K562 (cell line): ENCODE data around the gene ZBTB38. TPM values are rescaled to one million over a fixed set of nuclear protein-coding genes. Genes with fewer than 3 reads are reported as not detected.

ENCODE experiments used
- BACH1 ChIP-seq: fragments of 200-800 bp; sonication (Bioruptor generic); IDR thresholded peaks from 2 replicates; pipeline ENCODE4 v1.6.1; 2016; ENCODE audit warnings: missing genetic modification characterization, missing compliant biosample characterization
- EGR1 ChIP-seq: fragments of 450-650 bp; conservative IDR thresholded peaks from 2 replicates; pipeline ENCODE4 v1.6.1; 2017; ENCODE audit warnings: mild to moderate bottlenecking
- EHMT2 ChIP-seq: fragments of 450-650 bp; IDR thresholded peaks from 2 replicates; pipeline ENCODE4 v1.6.1; 2018; ENCODE audit warnings: antibody characterized with exemption
- ELF1 ChIP-seq: fragments of 200-800 bp; sonication (Bioruptor generic); IDR thresholded peaks from 2 replicates; pipeline ENCODE4 v1.6.1; 2016; ENCODE audit warnings: missing genetic modification characterization, missing compliant biosample characterization
- EP400 ChIP-seq: fragments of 450-650 bp; IDR thresholded peaks from 2 replicates; pipeline ENCODE4 v1.6.1; 2017; ENCODE audit warnings: antibody characterized with exemption, mild to moderate bottlenecking, moderate library complexity
- FOSL1 ChIP-seq: fragments of 200-800 bp; sonication (Bioruptor generic); conservative IDR thresholded peaks from 2 replicates; pipeline ENCODE4 v1.6.1; 2016; ENCODE audit warnings: missing genetic modification characterization, missing compliant biosample characterization
- GATAD2A ChIP-seq: fragments of 450-650 bp; IDR thresholded peaks from 2 replicates; pipeline ENCODE4 v1.6.1; 2017
- HIVEP1 ChIP-seq: fragments of 250-450 bp; sonication (Bioruptor Pico); IDR thresholded peaks from 2 replicates; pipeline ENCODE4 v1.4.0; 2020; ENCODE audit warnings: mild to moderate bottlenecking
- KLF1 ChIP-seq: fragments of 450-650 bp; IDR thresholded peaks from 2 replicates; pipeline ENCODE4 v1.6.1; 2016; ENCODE audit warnings: missing genetic modification characterization, missing compliant biosample characterization
- MCM5 ChIP-seq: fragments of 450-650 bp; IDR thresholded peaks from 2 replicates; pipeline ENCODE4 v1.6.1; 2016; ENCODE audit warnings: low read depth
- MNT ChIP-seq, 2 experiments: fragments of 450-650 bp; conservative IDR thresholded peaks; 2 replicates each; pipeline ENCODE4 v1.6.1; 2017; ENCODE audit warnings: mild to moderate bottlenecking in 2 of 2, moderate library complexity in 2 of 2
- NELFE ChIP-seq: IDR thresholded peaks from 2 replicates; pipeline ENCODE4 v1.6.1; 2011; ENCODE audit warnings: mild to moderate bottlenecking; ENCODE audit not compliant: insufficient read depth, insufficient read length
- POLR2A ChIP-seq: fragments of 450-650 bp; conservative IDR thresholded peaks from 2 replicates; pipeline ENCODE4 v1.6.1; 2016
- RFX1 ChIP-seq: fragments of 450-650 bp; IDR thresholded peaks from 2 replicates; pipeline ENCODE4 v1.6.1; 2016; ENCODE audit warnings: mild to moderate bottlenecking, moderate library complexity
- RNF2 ChIP-seq: sonication (generic); IDR thresholded peaks from 2 replicates; pipeline ENCODE4 v1.6.1; 2016
- SMAD1 ChIP-seq: fragments of 150-350 bp; IDR thresholded peaks from 2 replicates; pipeline ENCODE4 v1.6.1; 2014; ENCODE audit warnings: low read length, low read depth; ENCODE audit not compliant: partially characterized antibody
- TCF3 ChIP-seq: sonication (generic); formaldehyde crosslinking; IDR thresholded peaks from 2 replicates; pipeline ENCODE4 v1.4.0; 2020; ENCODE audit warnings: mild to moderate bottlenecking, missing genetic modification reagents
- TRIM24 ChIP-seq, 2 experiments: fragments of 450-650 bp; IDR thresholded peaks; 2 replicates each; pipeline ENCODE4 v1.6.1; 2016
- ZBTB5 ChIP-seq: fragments of 450-650 bp; IDR thresholded peaks from 2 replicates; pipeline ENCODE4 v1.6.1; 2017; ENCODE audit warnings: antibody characterized with exemption
- ZNF395 ChIP-seq: fragments of 200-800 bp; sonication (Bioruptor generic); IDR thresholded peaks from 2 replicates; pipeline ENCODE4 v1.6.1; 2017; ENCODE audit warnings: missing genetic modification characterization, missing compliant biosample characterization
- ZNF75A ChIP-seq: fragments of 450-650 bp; formaldehyde crosslinking; IDR thresholded peaks from 2 replicates; pipeline ENCODE4 v1.4.0; 2020; ENCODE audit warnings: mild to moderate bottlenecking
- polyA plus RNA-seq, 8 experiments: library from polyadenylated mRNA; depleted of rRNA in 4 of 8; stranded (reverse) in 5 of 8; unstranded in 3 of 8; fragments of >200 nt; fragmentation: Nextera tagmentation in 2 of 8; fragmentation: Illumina TruSeq in 1 of 8; extraction: Ambion mirVana in 2 of 8; extraction: Trizol in 1 of 8; gene quantifications; 2 replicates each; pipeline versions ENCODE4 v1.2.1 to v1.2.3, GENCODE V29; 2011 to 2014; ENCODE audit warnings: inconsistent platforms in 1 of 8, missing spikeins in 1 of 8
- total RNA-seq, 7 experiments: library from RNA; depleted of rRNA in 6 of 7; stranded (reverse); fragments of >200 nt in 6 of 7; fragmentation: Illumina TruSeq in 2 of 7; extraction: Trizol in 2 of 7; gene quantifications; 2 replicates each; pipeline versions ENCODE4 v1.2.1 to v1.2.3, GENCODE V29; 2011 to 2021; ENCODE audit warnings: low replicate concordance in 1 of 7
- TF ChIP-seq, protein P1 (sequence below): sonication (generic); formaldehyde crosslinking; IDR thresholded peaks from 2 replicates; pipeline ENCODE4 v1.8.0; 2022; ENCODE audit warnings: missing genetic modification reagents, mild to moderate bottlenecking, moderate library complexity, borderline replicate concordance
- TF ChIP-seq, protein P2 (sequence below): fragments of 450-650 bp; IDR thresholded peaks from 2 replicates; pipeline ENCODE4 v1.6.1; 2016

ZBTB38 gene
- total and polyA plus RNA-seq, 9 of the 15 experiments (the other 6 are each of a cell fraction or from before 2014, with no cell fraction given) = 12.1 to 39.4 (median 22.9) TPM

DNA sequence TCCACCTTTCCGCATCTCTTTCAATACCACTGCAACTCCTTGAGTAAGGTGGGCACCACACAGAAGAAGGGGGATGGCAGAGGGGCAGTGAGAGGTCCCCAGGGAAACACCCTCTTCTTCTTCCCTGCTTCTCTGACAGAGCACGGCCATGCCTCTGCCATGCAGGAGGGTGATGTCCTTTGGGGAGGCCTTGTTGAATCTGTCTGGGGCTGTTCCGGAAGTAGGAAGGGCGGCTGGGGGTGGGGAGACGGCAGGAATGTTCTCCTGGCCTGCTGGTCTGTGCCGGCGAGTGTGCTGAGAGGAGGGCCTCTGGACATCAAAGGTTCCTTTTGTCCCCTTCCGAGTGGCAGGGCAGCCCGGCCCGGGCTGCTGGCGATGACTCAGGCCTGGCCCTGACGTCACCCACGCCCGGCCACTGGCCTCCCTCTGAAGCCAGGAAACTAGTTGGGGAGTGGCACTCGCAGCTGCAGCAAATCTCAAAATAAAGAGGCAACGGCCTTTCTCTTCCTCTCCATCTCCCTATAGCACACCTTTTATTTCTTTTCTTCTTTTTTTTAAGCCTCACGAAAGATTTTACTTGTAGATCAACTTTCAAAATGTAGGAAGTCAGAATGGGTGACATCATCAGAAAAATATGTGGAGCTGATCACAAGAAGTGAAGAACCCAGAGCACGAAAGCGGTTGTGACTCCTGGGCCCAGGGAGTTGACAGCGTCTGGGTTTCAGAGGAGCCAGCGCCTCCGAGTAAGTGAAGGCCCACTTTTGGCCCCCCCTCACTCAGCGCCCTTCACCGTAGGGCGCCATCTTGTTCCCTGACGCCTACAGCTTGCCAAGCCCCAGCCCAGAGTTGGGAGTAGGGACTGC, at the start of gene ZBTB38 (continued):
- TF ChIP-seq EGR1 = peak; percentile 18; the same call in 1 of the 2 replicates
- TF ChIP-seq SMAD1 = no peak
- peak; percentile 59; the same call in 1 of the 2 replicates for TF ChIP-seq HIVEP1
- TF ChIP-seq RFX1 = no peak
- TF ChIP-seq EP400 = peak; percentile 79
- no peak for TF ChIP-seq MCM5
- TF ChIP-seq EHMT2 = peak; percentile 88
- peak; percentile 83; the same call in 1 of the 2 replicates for TF ChIP-seq BACH1
- 0 out of 2 replicates have a peak, but pooled peaks have one; percentile 53 for TF ChIP-seq GATAD2A
- 0 out of 2 replicates have a peak, but pooled peaks have one; percentile 7 for TF ChIP-seq ZBTB5
- TF ChIP-seq POLR2A = peak; percentile 77
- TF ChIP-seq ELF1 (tag) = peak; percentile 83
- TF ChIP-seq NELFE = no peak
- TF ChIP-seq ZNF395 (CRISPR knock-in tag) = peak; percentile 83
- TF ChIP-seq MNT (conservative IDR thresholded peaks at IDR 0.05) = peak; percentile 32 to 68; a peak in 2 of 4 replicates
- peak; percentile 30; the same call in 1 of the 2 replicates for TF ChIP-seq TCF3 (CRISPR knock-in tag)
- TF ChIP-seq ZNF75A (CRISPR knock-in tag) = no peak
- 0 out of 2 replicates have a peak, but pooled peaks have one; percentile 16 for TF ChIP-seq KLF1 (tag)
- TF ChIP-seq RNF2 = peak; percentile 56
- TF ChIP-seq, protein P1, sequence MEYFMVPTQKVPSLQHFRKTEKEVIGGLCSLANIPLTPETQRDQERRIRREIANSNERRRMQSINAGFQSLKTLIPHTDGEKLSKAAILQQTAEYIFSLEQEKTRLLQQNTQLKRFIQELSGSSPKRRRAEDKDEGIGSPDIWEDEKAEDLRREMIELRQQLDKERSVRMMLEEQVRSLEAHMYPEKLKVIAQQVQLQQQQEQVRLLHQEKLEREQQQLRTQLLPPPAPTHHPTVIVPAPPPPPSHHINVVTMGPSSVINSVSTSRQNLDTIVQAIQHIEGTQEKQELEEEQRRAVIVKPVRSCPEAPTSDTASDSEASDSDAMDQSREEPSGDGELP (CRISPR knock-in tag) = peak; percentile 86
- peak; percentile 96 for TF ChIP-seq FOSL1 (tag)
- TF ChIP-seq, protein P2, sequence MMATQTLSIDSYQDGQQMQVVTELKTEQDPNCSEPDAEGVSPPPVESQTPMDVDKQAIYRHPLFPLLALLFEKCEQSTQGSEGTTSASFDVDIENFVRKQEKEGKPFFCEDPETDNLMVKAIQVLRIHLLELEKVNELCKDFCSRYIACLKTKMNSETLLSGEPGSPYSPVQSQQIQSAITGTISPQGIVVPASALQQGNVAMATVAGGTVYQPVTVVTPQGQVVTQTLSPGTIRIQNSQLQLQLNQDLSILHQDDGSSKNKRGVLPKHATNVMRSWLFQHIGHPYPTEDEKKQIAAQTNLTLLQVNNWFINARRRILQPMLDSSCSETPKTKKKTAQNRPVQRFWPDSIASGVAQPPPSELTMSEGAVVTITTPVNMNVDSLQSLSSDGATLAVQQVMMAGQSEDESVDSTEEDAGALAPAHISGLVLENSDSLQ = peak; percentile 77
- peak in 1 of 2 experiments; percentile 48; a peak in 2 of 4 replicates for TF ChIP-seq TRIM24 (IDR thresholded peaks at IDR 0.05)
